SW 1271 (cell line): ENCODE results near the gene LANCL2.
A peak's percentile ranks its signal among the peaks of the same experiment; 100 is the strongest.
"Not testable (repeated sequence)": the region's sequence is repeated elsewhere in the genome, so short reads cannot be mapped to it uniquely, and the experiment has no call there.

Experiments
- DNase-seq, 2 experiments: peaks; one replicate each; lab custom pipeline; 2025; lab: John Stamatoyannopoulos, UW

Gene LANCL2

DNA sequence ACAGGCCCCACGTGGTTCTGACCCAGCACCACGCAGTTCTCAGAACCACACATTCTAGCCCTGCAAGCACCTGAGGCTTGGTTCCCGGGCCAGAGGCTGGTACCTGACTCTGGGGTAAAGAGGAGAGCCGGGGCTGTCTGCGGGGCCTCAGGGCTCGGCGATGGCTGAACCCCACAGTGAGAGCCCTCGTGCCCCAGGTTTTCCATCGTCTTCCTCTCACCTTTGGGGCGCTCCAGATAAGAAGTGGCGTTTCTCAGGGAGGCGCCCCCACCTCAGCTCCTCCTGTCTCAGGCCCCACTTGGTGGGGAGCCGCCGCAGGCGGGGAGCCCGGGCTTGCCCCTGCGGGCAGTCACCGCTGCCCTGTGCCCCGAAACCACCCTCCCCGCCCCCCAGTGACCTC is 2.2 kb upstream of the LANCL2 start:
- no peak for DNase-seq

DNA sequence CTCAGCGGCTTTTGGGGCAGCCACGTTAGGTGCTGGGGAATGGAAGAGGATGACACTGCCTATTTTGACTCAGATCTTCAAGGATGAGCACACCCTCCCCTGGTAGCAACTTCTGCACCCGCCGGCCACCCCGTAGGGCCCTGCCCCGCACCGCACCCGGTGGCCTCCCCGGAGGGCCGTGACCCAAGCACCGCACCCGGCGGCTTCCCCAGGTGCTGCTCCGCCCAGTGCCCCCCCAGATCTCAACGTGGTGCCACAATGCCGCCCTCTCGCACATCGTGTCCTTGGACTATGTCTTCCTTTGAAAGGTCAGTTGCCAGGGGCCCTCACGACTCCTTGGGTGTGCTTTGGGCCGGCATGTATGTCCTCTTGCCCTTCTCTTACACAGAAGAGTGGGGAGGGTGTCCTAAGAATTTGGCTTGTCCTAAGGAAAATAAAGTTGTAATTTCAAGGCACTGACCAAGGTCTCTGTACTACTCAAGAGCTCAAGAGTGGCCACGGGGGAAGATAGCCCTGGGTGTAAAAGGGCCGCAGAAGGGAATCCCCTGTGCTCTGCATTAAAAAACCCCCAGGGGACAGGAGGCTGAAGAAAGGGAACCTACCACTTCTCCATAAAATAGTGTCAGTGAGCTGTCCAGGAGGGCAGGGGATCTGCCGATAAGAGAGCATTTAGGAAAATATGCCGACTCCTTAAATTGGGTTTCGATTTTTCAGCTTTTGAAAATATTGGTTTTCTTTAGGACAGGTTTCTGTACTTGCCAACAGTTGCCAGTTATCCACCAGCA is 1.6 kb upstream of the LANCL2 start:
- DNase-seq, result no peak

DNA sequence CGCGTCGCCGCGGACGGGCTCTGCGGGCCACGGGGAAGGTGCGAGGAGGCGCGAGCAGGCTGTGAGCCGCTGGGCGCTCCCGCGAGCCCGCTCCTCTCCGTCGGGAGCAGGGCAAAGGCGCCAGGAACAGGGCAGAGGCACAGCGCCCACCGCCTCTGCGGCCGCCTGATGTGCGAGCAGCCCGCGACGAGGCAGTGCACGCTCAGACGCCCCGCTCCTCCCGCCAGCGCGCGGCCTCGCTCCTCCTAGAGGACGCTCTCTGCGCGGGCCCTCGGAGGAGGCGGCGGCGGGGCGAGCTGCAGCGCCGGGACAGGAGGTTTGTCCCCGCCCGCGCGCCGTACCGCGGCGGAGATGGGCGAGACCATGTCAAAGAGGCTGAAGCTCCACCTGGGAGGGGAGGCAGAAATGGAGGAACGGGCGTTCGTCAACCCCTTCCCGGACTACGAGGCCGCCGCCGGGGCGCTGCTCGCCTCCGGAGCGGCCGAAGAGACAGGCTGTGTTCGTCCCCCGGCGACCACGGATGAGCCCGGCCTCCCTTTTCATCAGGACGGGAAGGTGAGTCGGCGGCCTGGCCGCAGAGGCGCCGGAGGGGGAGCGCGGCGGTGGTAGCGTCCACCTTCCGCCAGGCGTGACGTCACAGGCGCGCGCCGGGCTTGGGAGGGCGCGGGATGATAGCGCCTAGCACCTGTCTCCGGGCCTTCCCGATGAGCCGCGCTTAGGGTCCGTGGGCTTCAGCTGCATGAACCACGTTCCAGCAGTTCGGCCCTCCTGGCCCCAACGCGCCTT is 731 bp downstream of the LANCL2 start:
- peak; percentile 80 to 87 for DNase-seq

DNA sequence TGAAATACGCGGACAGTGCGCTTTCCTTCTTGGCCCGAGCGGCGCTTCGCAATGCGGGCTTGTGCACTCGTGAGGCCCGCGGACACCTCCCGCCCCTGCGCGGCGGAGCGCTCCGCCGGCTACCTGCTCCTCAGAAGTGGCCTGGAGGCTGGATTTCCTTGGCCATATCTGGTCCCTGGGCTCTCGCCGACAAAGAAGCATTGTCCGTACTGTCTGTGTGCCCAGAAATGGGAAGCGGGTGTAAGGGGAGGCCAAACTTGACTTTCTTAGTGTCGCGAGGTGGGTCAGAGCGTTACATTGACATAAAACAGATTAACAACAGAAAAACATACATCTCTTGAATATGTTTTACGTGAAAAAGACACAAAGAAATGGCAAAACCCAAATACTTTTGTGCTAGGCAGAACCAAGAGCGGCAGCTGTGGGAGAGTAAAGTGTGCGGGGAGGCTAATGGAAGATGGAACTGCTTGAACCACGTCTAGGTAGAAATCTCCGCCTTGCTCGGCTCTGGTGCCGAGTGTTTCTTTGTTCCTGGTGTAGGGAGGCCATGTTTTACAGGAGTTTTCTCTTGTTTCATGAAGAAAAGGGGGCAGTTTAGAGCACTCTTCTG is 1.4 kb downstream of the LANCL2 start:
- peak in 1 of 2 experiments; percentile 27 for DNase-seq

DNA sequence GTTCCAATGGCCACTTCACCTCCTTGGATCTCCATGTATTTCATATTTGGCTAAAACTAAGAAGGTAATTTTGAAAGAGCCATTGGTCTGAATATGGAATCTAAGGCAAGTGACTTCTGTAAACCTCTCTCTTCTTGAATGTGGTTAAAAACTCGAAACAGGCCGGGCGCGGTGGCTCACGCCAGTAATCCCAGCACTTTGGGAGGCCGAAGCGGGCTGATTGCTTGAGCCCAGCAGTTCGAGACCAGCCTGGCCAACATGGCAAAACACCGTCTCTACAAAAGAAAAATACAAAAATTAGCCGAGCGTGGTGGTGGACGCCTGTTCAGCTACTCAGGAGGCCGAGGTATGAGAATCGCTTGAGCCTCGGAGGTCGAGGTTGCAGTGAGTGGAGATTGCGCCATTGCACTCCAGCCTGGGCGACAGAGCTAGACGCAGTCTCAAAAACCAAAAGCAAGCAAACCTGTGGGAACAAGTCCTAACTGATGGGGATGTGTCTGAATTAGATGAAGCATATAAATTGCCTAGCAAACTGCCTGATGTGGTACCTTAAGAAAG is 2.2 kb downstream of the LANCL2 start:
- DNase-seq, result no peak

DNA sequence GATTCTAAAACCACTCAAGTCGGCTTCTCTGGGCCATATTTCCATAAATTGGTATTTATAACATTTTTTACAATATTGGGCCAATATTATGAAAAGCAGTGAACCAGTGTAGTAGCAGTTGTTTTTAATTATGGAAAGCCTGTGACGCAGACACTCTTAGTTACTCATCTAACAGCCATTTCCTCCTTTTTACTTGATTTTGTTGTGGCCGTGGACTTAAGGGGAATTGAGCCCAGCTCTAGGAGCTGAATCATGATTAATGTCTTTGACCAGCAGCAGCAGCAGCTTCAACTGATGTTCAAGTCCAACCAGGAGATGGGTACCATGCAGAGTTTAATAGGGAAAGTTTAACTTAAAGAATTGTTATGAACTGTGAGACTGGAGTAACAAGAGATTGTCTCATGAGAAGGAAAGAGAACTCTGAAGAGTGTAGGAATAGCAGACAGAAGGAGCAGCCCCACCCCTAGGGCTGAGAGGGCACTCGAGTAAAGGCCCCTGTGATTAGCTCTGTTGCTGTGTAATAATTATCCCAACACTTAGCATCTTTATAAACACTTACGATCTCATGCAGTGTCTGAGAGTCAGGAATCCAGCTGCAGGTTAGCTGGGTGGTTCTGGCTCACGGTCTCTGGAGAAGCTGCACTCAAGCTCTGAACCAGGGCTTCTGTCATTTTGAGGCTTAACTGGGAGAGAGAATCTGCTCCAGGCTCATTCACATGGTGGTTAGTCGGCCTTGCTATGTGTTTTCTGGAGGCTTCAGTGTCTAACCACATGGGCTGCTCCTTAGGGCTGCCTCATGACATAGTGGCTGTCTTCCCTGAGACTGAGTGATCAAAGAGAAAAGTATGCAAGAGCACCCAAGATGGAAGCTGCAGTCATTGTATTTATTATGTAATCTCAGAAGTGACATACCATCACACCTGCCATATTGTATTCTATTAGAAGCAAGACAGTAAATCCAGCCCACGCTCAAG is 4.6 kb downstream of the LANCL2 start:
- peak; percentile 12 to 67 for DNase-seq

DNA sequence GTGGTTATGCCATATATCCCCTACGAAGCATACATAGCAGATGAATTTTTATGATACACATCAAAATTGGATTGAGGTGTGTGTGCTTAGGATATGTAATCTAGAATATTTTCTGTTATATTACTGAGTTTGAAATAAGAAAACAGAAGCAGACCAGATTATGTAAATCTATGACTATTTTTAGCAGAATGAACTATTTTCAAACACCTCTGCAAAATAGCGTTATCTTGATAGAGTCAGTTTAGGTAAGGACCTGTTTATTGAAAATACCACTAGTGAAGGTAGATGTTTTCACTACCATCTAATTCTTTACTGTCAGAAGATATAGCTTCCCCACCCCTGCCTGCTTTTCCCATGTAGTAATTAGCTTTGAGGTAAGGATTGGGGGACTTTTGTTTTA is 9.1 kb downstream of the LANCL2 start:
- DNase-seq, result no peak

DNA sequence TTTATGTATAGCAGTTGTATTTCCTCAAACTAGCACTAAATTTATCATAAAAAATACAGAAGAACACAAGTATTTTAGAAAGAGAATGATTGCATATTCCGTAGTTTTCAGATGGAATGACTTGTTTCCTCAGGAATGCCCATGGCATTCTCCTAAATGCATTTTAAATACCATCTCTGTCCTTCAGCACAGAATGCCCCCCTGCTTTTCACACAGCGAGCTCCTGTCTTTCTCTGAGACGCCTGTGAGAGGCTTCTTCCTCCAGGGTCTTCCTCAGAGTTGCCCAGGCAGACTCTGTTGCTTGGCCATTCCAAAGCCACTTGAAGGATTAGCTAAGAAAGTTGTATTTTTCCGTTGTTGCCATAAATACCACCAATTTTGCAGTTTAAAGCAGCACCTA is 10.1 kb downstream of the LANCL2 start:
- DNase-seq, result no peak

DNA sequence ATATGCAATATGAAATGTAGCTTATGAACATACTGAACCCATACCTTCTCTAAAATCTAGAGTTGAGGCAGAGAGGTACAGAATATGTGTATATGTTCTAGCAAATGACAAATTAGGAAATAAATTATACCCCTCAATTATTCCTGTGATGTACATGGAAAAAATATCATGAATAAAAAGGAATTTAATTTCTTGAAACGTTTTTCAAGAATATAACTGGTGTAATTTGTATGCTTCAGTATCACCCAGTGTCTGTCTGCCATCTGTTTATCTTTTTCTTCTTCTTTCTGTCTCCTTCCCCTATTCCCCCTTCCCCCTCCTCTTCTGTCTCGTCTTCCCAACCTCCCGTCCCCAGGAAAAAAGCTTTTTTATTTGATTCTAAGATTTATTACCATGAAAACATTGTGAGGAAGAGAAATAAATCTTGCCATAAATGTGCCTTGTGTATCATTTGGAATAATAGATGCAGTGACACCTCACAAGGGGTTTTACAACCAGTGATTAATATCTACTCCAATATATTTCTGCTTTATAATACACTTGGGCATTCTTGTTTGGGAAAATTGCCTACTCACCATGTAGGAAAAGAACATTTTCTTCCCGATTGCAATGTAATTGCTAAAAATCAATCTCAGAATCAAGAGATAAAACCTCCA is 12.2 kb downstream of the LANCL2 start:
- no peak for DNase-seq

DNA sequence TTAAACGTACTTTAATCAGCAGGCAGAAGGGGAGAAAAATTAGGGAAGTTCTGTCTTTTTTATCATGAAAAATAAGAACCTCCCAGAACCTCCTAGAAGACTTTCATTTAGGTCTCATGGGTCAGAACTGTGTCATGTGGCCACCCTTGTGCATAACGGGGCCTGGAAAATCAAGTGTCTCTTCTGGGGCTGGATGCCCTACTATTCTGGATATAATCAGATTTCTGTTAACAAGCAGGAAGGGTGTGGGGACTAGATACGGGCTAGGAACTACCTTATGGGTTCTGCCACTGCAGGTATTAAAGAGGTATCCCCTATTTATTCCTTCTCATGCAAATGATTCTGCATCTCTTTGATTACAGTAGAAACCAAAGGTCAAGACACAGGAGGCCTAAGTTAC is 14.1 kb downstream of the LANCL2 start:
- DNase-seq, result no peak

DNA sequence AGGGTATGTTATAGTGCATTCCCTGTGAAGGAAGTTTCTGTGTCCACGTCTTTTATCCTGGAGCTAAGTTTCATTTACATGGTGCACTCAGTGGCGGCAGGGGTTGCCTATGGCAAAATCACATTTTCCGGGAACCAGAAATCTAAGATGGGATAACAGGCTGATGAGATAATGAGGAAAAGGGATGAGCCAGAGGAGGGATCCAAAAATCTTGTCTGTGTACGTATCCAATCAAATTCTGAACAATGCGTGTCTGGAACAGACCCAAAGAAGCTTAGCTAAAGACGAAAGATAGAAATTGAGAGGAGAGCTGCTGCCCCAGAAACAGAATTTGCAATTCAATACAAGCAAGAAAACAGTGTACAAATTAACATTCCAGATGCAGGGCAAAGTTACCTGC is 16.1 kb downstream of the LANCL2 start:
- DNase-seq, result no peak

DNA sequence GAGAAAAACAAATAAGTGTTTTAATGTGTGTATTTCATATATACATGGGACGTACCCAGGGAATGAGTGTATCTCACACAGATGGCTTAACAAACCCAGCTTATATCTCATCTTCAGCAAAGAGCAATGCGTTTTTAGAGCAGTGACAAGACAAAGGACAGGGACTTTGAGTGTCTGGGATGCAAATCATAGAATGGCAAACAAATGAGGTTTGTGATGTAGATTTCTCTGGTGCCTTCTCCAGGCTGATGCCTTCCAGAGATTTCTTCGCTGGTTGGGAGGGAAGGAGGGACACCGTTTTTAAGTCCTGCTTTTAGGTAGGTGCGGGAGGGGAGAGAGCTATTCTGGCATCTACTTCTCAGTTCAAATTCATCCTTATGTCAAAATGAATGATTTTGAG is 16.6 kb downstream of the LANCL2 start:
- no peak for DNase-seq

DNA sequence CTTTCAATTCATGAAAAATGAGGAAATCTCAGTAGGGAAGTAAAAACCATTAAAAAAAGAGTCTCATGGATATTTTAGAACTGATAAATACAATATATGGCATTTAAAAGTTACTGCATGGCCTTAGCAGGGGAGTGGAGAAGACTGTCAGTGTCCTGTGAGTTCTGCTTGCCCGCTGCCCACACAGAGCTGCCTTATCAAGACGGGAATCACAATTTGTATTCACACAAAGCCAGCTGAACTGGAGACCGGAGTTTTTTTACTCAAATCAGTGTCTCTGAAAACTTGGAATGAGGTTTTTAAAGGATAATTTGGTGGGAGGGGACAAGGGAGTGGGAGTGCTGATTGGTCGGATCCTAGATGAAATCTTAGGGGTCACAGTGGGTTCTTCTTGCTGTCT is 17.1 kb downstream of the LANCL2 start:
- DNase-seq, result no peak

DNA sequence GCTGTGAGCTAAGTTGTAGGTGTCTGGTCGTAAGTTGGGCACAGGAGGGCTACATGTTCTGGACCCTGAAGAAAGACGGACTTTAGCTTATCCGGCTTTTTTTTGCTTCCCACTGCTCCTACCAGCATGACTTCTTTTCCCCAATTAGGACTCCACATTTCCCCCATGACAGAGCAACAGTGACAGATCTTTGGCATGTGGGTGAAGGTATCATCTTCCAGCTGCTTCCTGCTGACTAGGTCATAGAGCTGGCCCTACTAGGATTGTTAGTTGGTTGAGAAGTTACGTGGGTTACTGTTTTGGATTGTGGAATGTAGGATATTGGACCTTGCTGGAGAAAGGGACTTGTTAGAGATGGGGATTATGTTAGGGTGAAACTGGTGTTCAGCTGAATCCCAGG is 21.4 kb downstream of the LANCL2 start:
- no peak for DNase-seq

DNA sequence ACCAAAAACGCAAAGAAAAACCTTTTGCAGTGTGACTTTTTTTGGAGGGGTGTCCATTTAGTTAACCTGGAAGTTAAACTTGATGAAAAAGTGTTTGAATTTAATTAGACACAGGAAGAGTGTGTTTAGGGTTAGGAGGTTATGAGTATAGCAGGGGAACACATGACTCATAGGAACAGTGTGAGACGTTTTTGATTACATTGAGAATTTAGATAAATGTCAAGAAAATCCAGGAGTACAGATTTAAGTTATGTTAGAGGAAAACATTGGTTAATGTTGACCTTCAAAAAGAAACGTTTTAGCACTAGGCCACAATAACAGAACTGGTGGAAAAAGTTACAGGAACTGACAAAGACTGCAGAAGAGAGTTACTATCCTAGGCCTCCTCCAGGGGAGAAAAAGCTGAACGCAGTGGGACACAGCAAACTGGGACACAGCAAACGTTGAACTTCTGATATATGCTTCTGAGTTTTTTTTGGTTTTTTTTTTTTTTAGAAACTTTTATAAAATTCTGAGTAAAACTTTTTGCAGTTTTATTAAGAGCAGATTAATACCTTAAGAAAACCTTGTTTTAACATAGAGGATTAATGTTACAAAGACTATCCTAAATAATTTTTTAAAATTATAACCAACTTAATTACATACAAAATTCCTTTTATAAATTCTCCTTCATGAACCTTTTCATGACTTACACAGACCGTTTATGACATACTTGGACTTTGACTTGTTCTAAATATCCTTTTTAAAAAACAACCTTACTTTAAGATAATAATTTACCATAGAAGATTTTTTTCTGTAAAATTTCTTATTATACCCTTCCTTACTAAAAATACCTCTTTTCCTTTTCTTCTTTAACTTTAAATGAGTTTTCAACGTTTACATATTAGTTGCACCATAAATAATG is 22.2 kb downstream of the LANCL2 start:
- peak in 1 of 2 experiments; percentile 24 for DNase-seq

DNA sequence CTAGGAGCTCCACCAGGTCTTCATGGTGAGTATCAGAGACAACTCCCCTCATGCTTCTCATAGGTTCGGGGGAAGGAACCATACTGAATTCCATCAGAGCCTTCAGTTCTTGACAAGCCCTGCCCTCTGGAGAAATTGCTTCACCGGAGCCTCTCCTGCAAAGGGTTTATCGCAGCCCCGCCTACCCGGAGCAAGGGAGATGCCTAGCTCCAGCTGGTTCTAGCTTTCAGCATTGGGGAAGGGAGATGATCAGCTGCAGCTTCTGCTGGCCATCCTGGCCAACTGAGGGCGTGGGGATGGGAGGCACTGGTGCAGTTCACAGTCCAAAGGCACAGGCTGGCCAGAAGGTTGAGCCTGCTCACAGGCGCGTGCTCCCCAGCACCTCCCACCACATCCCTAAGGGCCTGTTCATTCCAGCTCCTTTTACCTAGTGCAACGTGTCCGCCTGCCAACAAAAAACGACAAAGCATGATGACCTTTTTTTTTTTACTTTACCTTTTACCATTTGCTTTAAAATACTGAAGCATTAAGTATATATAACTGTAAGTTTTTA is 31.2 kb downstream of the LANCL2 start:
- DNase-seq, result no peak

DNA sequence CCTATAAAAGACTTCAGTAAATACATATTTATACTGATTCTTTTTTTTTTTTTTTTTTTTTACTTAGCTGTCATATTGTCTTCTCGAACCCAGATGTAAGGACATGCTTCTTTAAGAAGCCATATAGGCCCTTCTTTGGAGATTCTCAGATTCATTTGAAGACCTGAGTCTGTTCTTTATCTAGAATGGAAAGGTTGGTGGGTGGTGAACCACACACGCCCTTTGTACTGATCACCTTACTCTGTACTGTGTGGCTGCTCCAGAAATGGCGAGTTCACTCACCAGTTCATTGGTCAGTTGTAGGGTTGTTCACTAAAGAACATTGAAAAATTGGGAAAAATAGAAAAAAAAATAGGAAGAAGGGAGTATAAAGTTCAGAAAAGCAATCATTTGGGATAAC is 32.5 kb downstream of the LANCL2 start:
- DNase-seq, result no peak

DNA sequence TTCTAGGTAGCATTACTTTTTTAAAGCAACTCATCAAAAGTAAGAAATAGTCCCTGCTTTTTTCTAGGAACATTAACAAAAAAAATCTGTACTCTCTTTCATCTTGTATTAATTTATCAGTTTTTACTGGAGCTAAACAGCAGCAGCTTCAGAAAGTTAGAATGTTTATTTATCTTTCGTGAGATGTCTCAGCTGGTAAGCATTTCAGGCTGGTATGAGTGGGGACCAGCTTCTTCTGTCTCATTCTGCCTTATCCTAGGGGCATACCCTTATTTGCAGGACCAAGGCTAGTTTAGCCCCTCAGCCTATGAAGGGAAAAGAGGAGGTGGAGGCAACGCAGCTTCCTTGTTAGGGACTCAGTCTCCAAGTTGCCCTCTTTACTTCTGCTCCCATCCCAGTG is 35.1 kb downstream of the LANCL2 start:
- DNase-seq, result no peak

DNA sequence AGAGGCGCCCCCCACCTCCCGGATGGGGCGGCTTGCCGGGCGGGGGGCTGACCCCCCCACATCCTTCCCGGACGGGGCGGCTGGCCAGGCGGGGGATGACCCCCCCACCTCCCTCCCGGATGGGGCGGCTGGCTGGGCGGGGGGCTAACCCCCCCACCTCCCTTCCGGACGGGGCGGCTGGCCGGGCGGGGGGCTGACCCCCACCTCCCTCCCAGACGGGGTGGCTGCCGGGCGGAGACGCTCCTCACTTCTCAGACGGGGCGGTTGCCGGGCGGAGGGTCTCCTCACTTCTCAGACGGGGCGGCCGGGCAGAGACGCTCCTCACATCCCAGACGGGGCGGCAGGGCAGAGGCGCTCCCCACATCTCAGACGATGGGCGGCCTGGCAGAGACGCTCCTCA is 37.4 kb downstream of the LANCL2 start:
- DNase-seq, result not testable (repeated sequence)
